ENCODE results near the gene ADIPOR2. TPM values are rescaled to one million over a fixed set of nuclear protein-coding genes. Genes with fewer than 3 reads are reported as not detected.

The ADIPOR2 gene
- total RNA-seq, 1 donor from 2014 or later, result 40.5 TPM

GRCh38 chr12:1820191-1820895 lies 129.5 kb downstream of the ADIPOR2 start, which contains the start of gene LRTM2:
TSS of gene LRTM2 (plus strand) at chr12:1820565. CDS start at chr12:1828149, 7,584 bp downstream.
- Histone ChIP-seq H3K9me3 (replicated peaks) (no peaks in the 10 kb centered on the region), H3K27ac (replicated peaks) (no peak within 1 kb of the TSS), H3K4me3 (no peak within 1 kb of the TSS), H3K27me3 (ENCODE audit: low read depth) (peaks cover 85% of the 10 kb centered on the region), H3K36me3 (no peaks in the 10 kb centered on the region), H3K4me1 (peaks cover 6% of the 10 kb centered on the region)
- TF ChIP-seq CTCF (IDR thresholded peaks at IDR 0.05; ENCODE audit: borderline replicate concordance), result no peak
- intact Hi-C loops (cut with micrococcal nuclease), result no loop called here
- no peak for DNase-seq

- peaks cover 85% of the 10 kb centered on the region for H3K27me3 ChIP-seq (ENCODE audit: low read depth)
- no peak overlapping the region for H3K27ac ChIP-seq (replicated peaks)
- peaks cover 6% of the 10 kb centered on the region for H3K4me1 ChIP-seq
- H3K4me3 ChIP-seq, result no peak overlapping the region
- H3K36me3 ChIP-seq, result no peaks in the 10 kb centered on the region
- intact Hi-C loops (cut with micrococcal nuclease), result no loop called here
- TF ChIP-seq CTCF (IDR thresholded peaks at IDR 0.05; ENCODE audit: borderline replicate concordance), result no peak
- no peak for DNase-seq
- H3K9me3 ChIP-seq (replicated peaks), result no peaks in the 10 kb centered on the region
Observed at GRCh38 chr12:1820896-1821291, 130.0 kb downstream of the ADIPOR2 start.

- Histone ChIP-seq H3K36me3 (no peaks in the 10 kb centered on the region), H3K4me1 (peaks cover 6% of the 10 kb centered on the region), H3K4me3 (no peak overlapping the region), H3K9me3 (replicated peaks) (no peaks in the 10 kb centered on the region), H3K27ac (replicated peaks) (no peak overlapping the region), H3K27me3 (ENCODE audit: low read depth) (peaks cover 85% of the 10 kb centered on the region)
- no peak for DNase-seq
- intact Hi-C loops (cut with micrococcal nuclease), result no loop called here
- no peak for TF ChIP-seq CTCF (IDR thresholded peaks at IDR 0.05; ENCODE audit: borderline replicate concordance)
Observed at GRCh38 chr12:1821805-1822204, 130.9 kb downstream of the ADIPOR2 start.

GRCh38 chr12:1822699-1823098 lies 131.8 kb downstream of the ADIPOR2 start:
- no peak for TF ChIP-seq CTCF (IDR thresholded peaks at IDR 0.05; ENCODE audit: borderline replicate concordance)
- DNase-seq, result no peak
- intact Hi-C loops (cut with micrococcal nuclease), result no loop called here
- no peak overlapping the region for H3K27ac ChIP-seq (replicated peaks)
- H3K27me3 ChIP-seq (ENCODE audit: low read depth), result peaks cover 89% of the 10 kb centered on the region
- H3K36me3 ChIP-seq, result no peaks in the 10 kb centered on the region
- H3K9me3 ChIP-seq (replicated peaks), result no peaks in the 10 kb centered on the region
- peaks cover 6% of the 10 kb centered on the region for H3K4me1 ChIP-seq
- no peak overlapping the region for H3K4me3 ChIP-seq

GRCh38 chr12:1823237-1823636 lies 132.4 kb downstream of the ADIPOR2 start:
- Histone ChIP-seq H3K27me3 (ENCODE audit: low read depth) (peaks cover 94% of the 10 kb centered on the region), H3K4me1 (peaks cover 6% of the 10 kb centered on the region), H3K36me3 (no peaks in the 10 kb centered on the region), H3K9me3 (replicated peaks) (no peaks in the 10 kb centered on the region), H3K4me3 (no peak overlapping the region), H3K27ac (replicated peaks) (no peak overlapping the region)
- no peak for DNase-seq
- intact Hi-C loops (cut with micrococcal nuclease), result no loop called here
- no peak for TF ChIP-seq CTCF (IDR thresholded peaks at IDR 0.05; ENCODE audit: borderline replicate concordance)
